GM12872 (cell line): ENCODE data around the gene COPG1.
A peak's percentile ranks its signal among the peaks of the same experiment; 100 is the strongest.

Experiments used
- CTCF ChIP-seq: IDR thresholded peaks from 3 replicates; pipeline ENCODE4 v1.5.1; 2011; ENCODE audit warnings: low read depth, mild to moderate bottlenecking, low read length, moderate library complexity; ENCODE audit not compliant: insufficient read depth

Gene COPG1

GRCh38 chr3:129213238-129213637, 36.2 kb upstream of the COPG1 start:
- no peak for TF ChIP-seq CTCF

GRCh38 chr3:129218742-129219141, 30.7 kb upstream of the COPG1 start:
- TF ChIP-seq CTCF: no peak

GRCh38 chr3:129224984-129225393, 24.4 kb upstream of the COPG1 start:
- no peak for TF ChIP-seq CTCF

GRCh38 chr3:129226374-129226773, 23.0 kb upstream of the COPG1 start:
- no peak for TF ChIP-seq CTCF

GRCh38 chr3:129228891-129229585, 20.4 kb upstream of the COPG1 start:
- 0 out of 3 replicates have a peak, but pooled peaks have one; percentile 2 for TF ChIP-seq CTCF

GRCh38 chr3:129230311-129231019, 18.9 kb upstream of the COPG1 start:
- TF ChIP-seq CTCF: no peak

- TF ChIP-seq CTCF: no peak
These were observed 17.9 kb upstream of the COPG1 start for GRCh38 chr3:129231331-129232119.
